ENCODE results near the gene LCE1D. TPM values are rescaled to one million over a fixed set of nuclear protein-coding genes. Genes with fewer than 3 reads are reported as not detected.

LCE1D gene, protein sequence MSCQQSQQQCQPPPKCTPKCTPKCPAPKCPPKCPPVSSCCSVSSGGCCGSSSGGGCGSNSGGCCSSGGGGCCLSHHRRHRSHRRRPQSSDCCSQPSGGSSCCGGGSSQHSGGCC
- total RNA-seq (not detected in 2 replicates), polyA plus RNA-seq (not detected in 2 replicates), polyA minus RNA-seq (ENCODE audit: low replicate concordance) (not detected in 2 replicates)
- polyA plus RNA-seq (2012), result not detected in 2 replicates

- Histone ChIP-seq H3K9me3 (ENCODE audit: control insufficient read depth, insufficient read depth, low read depth, low read length) (no peaks in the 10 kb centered on the region), H4K20me1 (ENCODE audit: control insufficient read depth, extremely low read depth, insufficient read depth, low read length) (no peaks in the 10 kb centered on the region), H3K9ac (ENCODE audit: insufficient read depth, low read length) (no peak within 1 kb of the TSS), H3K4me2 (ENCODE audit: extremely low read depth, insufficient read depth, low read length) (no peak within 1 kb of the TSS), H3K4me3 (replicated peaks in 1 of 4; ENCODE audit: control extremely low read depth in 1 of 4, insufficient read depth in 1 of 4, low read depth in 3 of 4, low read length in 4 of 4) (no peak within 1 kb of the TSS), H3K79me2 (ENCODE audit: control insufficient read depth, insufficient read depth, low read length) (no peaks in the 10 kb centered on the region), H2AFZ (ENCODE audit: low read length) (no peak within 1 kb of the TSS), H3K27me3 (ENCODE audit: control insufficient read depth, insufficient read depth, low read length) (no peaks in the 10 kb centered on the region), H3K36me3 (ENCODE audit: control insufficient read depth, insufficient read depth, low read length) (no peaks in the 10 kb centered on the region), H3K4me1 (ENCODE audit: control insufficient read depth, extremely low read depth, insufficient read depth, low read length) (no peaks in the 10 kb centered on the region), H3K27ac (ENCODE audit: insufficient read depth, low read length) (no peak within 1 kb of the TSS)
- DNase-seq (ENCODE audit: low read depth in 2 of 2), result no peak
- TF ChIP-seq CTCF (conservative IDR thresholded peaks at IDR 0.05 in 1 of 2, IDR thresholded peaks at IDR 0.05 in 1 of 2; ENCODE audit: low read depth in 1 of 2, low read length in 2 of 2), result no peak
These were observed at the start of gene LCE1D for GRCh38 chr1:152796421-152796820. Gene LCE1D (plus strand): TSS chr1:152796721. CDS start chr1:152797795, 1,074 bp downstream.

DNA sequence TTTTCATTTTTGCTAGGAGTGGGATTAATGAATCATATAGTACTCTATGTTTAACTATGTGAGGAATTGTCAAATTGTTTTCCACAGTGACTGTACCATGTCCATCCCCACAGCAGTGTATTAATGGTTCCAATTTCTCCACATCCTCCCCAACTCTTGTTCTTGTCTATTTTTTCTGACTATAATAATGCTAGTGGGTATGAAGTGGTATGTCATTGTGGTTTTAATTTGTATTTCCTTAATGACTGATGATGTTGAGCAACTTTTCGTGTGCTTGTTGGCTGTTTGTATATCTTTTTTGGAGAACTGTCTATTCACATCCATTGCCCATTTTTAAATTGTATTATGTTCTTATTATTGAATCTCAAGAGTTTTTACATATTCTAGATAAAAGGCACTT lies 48.7 kb upstream of the LCE1D start:
- H2AFZ ChIP-seq (ENCODE audit: low read length), result no peak overlapping the region
- H3K36me3 ChIP-seq (ENCODE audit: control insufficient read depth, insufficient read depth, low read length), result no peaks in the 10 kb centered on the region
- TF ChIP-seq CTCF (conservative IDR thresholded peaks at IDR 0.05 in 1 of 2, IDR thresholded peaks at IDR 0.05 in 1 of 2; ENCODE audit: low read depth in 1 of 2, low read length in 2 of 2) (no peak), EZH2 (IDR thresholded peaks at IDR 0.05; ENCODE audit: low read length, missing control alignments) (no peak)
- peak in 1 of 2 donors; percentile 23 for DNase-seq (ENCODE audit: low read depth in 2 of 2)
- H3K27ac ChIP-seq (ENCODE audit: insufficient read depth, low read length), result no peak overlapping the region
- H3K4me2 ChIP-seq (ENCODE audit: extremely low read depth, insufficient read depth, low read length), result no peak overlapping the region
- no peaks in the 10 kb centered on the region for H3K9me3 ChIP-seq (ENCODE audit: control insufficient read depth, insufficient read depth, low read depth, low read length)
- no peak overlapping the region for H3K4me3 ChIP-seq (replicated peaks in 1 of 4; ENCODE audit: control extremely low read depth in 1 of 4, insufficient read depth in 1 of 4, low read depth in 3 of 4, low read length in 4 of 4)
- no peaks in the 10 kb centered on the region for H3K27me3 ChIP-seq (ENCODE audit: control insufficient read depth, insufficient read depth, low read length)
- H3K9ac ChIP-seq (ENCODE audit: insufficient read depth, low read length), result no peak overlapping the region
- H3K79me2 ChIP-seq (ENCODE audit: control insufficient read depth, insufficient read depth, low read length), result no peaks in the 10 kb centered on the region
- peaks cover 24% of the 10 kb centered on the region for H3K4me1 ChIP-seq (ENCODE audit: control insufficient read depth, extremely low read depth, insufficient read depth, low read length)
- no peaks in the 10 kb centered on the region for H4K20me1 ChIP-seq (ENCODE audit: control insufficient read depth, extremely low read depth, insufficient read depth, low read length)

GRCh38 chr1:152752225-152752624 lies 44.3 kb upstream of the LCE1D start:
- no peak overlapping the region for H3K4me3 ChIP-seq (replicated peaks in 1 of 4; ENCODE audit: control extremely low read depth in 1 of 4, insufficient read depth in 1 of 4, low read depth in 3 of 4, low read length in 4 of 4)
- H3K4me2 ChIP-seq (ENCODE audit: extremely low read depth, insufficient read depth, low read length), result peak overlapping the region; percentile 28
- peaks cover 13% of the 10 kb centered on the region for H3K4me1 ChIP-seq (ENCODE audit: control insufficient read depth, extremely low read depth, insufficient read depth, low read length)
- H3K36me3 ChIP-seq (ENCODE audit: control insufficient read depth, insufficient read depth, low read length), result no peaks in the 10 kb centered on the region
- no peak overlapping the region for H2AFZ ChIP-seq (ENCODE audit: low read length)
- peak; percentile 60 to 68 for DNase-seq (ENCODE audit: low read depth in 2 of 2)
- TF ChIP-seq EZH2 (IDR thresholded peaks at IDR 0.05; ENCODE audit: low read length, missing control alignments) (no peak), CTCF (conservative IDR thresholded peaks at IDR 0.05 in 1 of 2, IDR thresholded peaks at IDR 0.05 in 1 of 2; ENCODE audit: low read depth in 1 of 2, low read length in 2 of 2) (no peak)
- no peaks in the 10 kb centered on the region for H3K27me3 ChIP-seq (ENCODE audit: control insufficient read depth, insufficient read depth, low read length)
- no peaks in the 10 kb centered on the region for H4K20me1 ChIP-seq (ENCODE audit: control insufficient read depth, extremely low read depth, insufficient read depth, low read length)
- no peaks in the 10 kb centered on the region for H3K9me3 ChIP-seq (ENCODE audit: control insufficient read depth, insufficient read depth, low read depth, low read length)
- H3K27ac ChIP-seq (ENCODE audit: insufficient read depth, low read length), result peak overlapping the region; percentile 64
- H3K9ac ChIP-seq (ENCODE audit: insufficient read depth, low read length), result no peak overlapping the region
- H3K79me2 ChIP-seq (ENCODE audit: control insufficient read depth, insufficient read depth, low read length), result no peaks in the 10 kb centered on the region
